DMS 273 treated with DMSO at 0.1 percent for 48 hours (cell line): ENCODE measurements around the gene DCAF15.

ENCODE experiments used
- DNase-seq: peaks from one replicate; lab custom pipeline; 2025; lab: John Stamatoyannopoulos, UW

Gene DCAF15

GRCh38 chr19:13930402-13930801 lies 21.9 kb upstream of the DCAF15 start:
- no peak for DNase-seq

- DNase-seq, result no peak
Measured at GRCh38 chr19:13931391-13932148, 20.7 kb upstream of the DCAF15 start.

GRCh38 chr19:13932149-13932637 lies 20.1 kb upstream of the DCAF15 start:
- DNase-seq, result no peak

- no peak for DNase-seq
Measured at GRCh38 chr19:13932911-13933393, 19.4 kb upstream of the DCAF15 start.

DNA sequence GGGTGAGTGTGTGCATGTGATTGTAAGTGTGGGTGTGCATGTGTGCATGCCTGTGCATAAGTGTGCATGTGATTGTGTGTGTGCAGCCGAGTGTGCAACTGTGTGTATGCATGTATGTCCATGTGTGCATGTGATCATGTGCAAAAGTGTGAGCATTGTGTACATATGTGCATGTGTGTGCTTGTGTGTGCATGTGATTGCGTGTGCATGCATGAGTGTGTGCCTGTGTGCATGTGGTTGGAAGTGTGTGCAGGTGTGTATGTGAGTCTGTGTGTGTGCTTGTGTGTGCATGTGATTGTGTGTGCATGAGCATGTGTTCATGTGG lies 17.6 kb upstream of the DCAF15 start:
- no peak for DNase-seq

DNA sequence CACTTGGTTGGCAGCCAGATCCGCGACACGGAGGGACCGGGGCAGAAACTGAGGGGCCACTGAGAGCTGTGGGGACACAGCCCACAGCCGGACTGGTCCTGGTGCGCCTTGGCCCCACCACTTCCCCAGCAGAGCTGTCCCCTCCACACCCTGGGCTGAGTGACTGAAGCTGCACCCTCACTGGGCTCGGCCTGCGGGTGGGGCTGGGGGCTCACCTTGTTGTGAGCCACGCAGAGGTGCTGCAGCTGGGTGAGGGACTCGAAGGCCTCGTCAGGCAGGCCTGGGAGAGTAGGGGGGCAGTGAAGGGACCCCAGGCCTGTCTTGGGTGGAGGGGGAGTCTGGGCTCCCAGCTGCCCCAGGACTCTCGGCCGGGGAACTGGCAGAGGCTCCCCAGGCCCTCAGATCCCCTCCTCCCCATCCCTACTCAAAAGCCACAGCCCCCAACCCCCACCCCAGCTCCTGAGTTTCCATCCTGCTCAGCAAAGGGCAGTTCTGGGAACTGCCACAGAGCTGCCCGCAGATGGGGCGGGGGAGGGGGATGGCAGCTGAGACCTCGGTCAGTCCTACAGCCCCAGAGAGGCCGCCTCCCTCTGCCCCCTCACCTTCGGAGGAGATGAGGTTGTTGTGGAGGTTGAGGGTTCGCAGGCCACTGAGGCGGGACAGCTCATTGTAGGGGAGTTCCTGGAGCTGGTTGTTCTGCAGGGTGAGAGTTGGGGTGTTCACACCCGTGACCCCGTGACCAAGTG lies 16.4 kb upstream of the DCAF15 start:
- no peak for DNase-seq

GRCh38 chr19:13937479-13938300 lies 14.6 kb upstream of the DCAF15 start:
- DNase-seq, result no peak

DNA sequence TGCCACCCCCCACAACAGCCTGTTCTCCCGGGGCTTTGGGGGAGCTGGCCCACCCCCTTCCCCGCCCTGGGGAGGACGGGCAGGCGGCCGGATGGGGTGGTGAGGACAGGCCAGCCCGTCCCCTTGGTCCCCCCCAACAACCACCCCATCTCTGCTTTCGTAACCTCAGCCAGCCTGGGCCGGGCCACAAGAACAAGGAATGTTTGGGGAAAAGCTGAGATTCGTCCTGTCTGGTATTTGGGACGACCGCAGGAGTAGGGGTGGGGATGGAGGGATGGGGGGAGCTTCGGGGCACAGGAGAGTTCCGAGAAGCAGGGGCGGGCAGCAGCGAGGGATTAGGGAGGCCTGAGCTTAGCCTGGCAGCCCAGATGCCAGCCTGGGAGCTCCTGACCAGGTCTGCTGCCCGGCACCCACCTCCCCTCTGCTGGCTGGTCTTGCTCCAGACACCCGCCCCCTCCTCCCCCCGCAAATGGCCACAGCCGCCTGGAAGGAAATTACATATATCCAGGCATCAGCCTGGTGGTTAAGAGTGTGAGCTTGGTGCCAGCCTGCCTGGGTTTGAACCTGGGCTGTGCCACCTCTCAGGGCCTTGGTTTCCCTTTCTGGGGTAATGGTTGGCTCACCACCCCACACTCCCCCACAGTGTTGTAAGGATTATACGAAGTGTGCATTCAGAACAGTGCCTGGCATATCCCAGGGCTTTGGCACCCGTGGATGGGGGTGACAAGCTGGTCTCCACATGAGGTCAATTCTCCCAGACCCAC lies 13.8 kb upstream of the DCAF15 start, which contains the start of gene PODNL1:
PODNL1 (minus strand) TSS at position 117 of the 764 bp plus-strand sequence. CDS start 236 bp downstream, outside the sequence.
- DNase-seq, result no peak

DNA sequence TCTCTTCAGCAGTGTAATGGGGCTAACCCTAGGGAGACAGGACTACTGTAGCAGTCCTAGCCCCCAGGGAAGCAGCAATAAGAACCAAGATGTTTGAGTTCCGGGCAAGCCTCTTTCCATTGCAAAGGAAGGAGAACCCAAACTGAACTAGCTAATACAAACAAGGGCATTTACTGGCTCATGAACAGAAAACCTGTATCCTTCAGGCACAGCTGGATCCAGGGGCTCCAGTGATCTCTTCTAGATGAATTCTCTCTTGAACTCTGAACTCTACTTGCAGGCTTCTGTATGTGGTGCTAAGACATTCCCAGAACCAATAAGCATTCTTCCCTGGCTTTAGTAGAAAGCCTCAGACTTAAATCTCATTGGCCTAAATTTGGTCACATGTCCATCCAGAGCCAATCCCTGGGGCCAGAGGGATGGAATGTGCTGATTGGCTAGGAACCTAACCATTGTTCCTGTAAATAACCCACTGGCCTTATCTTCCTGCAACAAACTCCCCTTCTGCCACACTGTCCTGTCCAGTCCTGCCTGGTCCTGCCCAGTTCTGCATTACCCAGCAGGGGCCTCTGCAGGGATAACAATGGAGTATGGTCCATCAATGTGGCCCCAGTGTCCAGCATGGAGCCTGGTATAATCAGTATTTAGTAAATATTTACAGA lies 10.2 kb upstream of the DCAF15 start:
- DNase-seq, result no peak

DNA sequence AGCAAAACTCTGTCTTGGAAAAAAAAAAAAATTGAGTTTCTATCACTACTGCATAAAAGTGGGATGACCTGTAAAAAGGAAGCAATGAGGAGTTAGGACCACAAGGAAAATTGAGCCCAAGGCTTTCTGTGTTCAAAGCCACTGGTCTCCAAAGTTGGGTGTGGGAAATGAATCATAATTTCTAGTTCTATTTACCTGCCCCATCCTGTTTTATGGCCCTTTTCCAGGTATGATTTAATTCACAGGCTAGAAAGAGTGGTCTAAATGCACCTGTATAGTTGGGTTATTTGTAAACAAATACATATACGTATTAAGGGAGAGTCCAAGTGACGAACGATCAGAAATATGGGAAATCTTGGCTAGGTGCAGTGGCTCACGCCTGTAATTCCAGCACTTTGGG lies 5.9 kb upstream of the DCAF15 start:
- DNase-seq, result no peak

- no peak for DNase-seq
Measured at GRCh38 chr19:13951043-13951442, 1.3 kb upstream of the DCAF15 start.

DNA sequence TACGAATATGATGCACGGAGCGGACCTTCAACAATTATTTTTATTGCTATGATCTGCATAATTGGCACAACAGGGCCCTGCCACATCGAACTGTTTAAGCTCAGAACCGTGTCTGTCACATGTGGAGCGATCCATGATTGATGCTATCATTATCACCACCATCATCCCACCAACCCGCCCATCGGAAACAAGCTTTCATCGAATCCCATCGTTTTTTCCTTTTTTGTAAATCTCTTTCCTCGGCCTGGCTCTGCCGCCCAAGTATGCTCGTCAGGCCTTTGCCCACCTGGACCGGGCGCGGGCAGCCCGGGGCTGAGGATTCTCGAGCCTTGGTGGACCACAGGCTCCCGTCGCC lies 533 bp upstream of the DCAF15 start:
- no peak for DNase-seq

DNA sequence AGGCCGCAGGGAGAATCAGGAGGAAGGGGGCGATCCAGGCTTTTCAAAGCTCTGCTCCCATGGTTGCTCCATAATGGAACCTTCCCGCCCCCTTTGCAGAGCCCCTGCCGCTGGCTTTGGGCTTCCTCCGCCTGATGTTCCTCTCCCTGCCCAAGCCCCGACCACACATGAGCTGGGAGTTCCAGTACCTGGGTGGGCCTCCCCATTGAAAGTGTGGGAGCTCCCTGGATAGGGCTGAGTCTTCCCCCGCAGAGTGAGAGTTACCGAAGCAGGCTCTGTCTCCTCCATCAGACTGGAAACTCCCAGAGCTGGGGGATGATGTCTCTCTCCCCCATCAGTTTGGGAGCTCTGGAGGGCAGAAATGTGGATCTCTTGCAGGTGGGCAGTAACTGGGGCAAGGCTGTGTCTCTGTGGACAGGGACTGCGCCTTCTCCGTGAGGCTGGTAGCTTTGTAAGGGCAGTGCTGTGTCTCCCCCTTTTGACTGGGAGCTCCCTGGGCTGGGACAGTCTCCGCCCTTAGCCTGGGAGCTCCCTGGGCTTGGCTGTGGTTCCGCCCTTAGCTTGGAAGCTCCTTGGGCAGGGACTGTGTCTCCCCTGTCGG lies 722 bp downstream of the DCAF15 start:
- no peak for DNase-seq

- no peak for DNase-seq
Measured at GRCh38 chr19:13954185-13954584, 1.9 kb downstream of the DCAF15 start.

DNA sequence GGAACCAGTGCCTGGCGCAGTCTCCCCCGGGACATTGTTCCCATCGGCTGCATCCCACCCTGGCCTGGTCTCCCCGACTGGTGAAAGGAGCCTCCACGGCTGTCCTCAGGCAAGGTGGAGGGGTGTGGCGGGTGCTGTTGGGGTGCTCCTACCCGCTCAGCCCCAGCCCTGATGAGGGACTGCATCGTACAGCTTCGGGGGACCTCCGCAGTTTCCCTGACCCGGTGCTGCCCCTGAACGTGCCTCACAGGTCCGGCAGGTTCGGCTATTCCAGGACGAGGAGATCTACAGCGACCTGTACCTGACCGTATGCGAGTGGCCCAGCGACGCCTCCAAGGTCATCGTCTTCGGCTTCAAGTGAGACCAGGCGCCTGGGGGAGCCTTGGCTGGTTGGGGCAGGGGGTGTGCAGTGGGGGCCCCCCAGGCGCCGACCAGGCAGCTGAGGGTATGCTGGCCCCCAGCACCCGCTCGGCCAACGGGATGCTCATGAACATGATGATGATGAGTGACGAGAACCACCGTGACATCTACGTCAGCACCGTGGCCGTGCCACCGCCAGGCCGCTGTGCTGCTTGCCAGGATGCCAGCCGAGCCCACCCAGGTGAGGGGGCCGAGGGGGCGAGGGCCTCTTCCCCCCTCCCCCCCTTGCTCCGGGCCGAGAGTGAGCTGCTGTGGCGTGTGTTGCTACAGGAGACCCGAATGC lies 3.5 kb downstream of the DCAF15 start:
- no peak for DNase-seq

DNA sequence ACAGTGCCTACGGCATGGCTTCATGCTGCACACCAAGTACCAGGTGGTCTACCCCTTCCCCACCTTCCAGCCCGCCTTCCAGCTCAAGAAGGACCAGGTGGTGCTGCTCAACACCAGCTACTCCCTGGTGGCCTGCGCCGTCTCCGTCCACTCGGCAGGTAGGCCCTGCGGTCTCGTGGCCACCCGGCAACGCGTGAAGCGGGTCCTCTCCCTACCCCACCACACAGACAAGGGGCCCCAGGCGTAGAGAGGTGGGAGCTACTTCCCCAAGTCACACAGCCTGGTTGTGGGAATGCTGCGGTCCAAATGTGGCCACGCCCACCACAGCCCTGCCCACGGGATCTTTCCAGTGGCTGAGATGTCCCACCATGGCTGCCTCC lies 4.0 kb downstream of the DCAF15 start:
- DNase-seq, result no peak

DNA sequence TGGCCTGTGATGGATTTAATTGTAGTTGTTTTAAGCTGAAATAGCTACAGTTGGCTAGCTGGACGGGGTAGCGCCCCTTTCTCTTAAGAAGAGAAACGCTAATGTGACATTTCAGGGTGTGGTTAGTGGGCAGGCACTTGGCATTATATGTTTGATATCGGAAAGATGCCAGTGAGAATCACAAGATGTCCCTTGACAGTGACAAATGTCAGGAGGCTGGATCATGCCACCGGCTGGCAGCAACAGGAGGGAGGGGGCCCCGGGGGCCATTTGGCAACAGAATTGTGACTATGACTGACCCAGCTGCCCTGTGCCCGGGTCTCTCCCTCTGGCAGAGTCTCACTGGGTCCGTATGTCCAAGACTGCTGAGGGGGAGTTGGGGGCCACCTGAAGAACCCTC lies 4.7 kb downstream of the DCAF15 start:
- no peak for DNase-seq

GRCh38 chr19:13958043-13958442 lies 5.7 kb downstream of the DCAF15 start:
- DNase-seq, result no peak

GRCh38 chr19:13959141-13959961 lies 7.0 kb downstream of the DCAF15 start:
- DNase-seq, result no peak
